ENCODE measurements around the gene RTN4.
"Not testable (repeated sequence)": the region's sequence is repeated elsewhere in the genome, so short reads cannot be mapped to it uniquely, and the experiment has no call there.

The RTN4 gene

GRCh38 chr2:55003706-55004639 lies 46.3 kb downstream of the RTN4 start:
- DNase-seq = no peak

GRCh38 chr2:55001716-55002115 lies 48.5 kb downstream of the RTN4 start:
- no peak for DNase-seq

- no peak for DNase-seq
Measured at GRCh38 chr2:55000341-55000740, 49.9 kb downstream of the RTN4 start.

- DNase-seq = no peak
Measured at GRCh38 chr2:54999182-54999581, 51.1 kb downstream of the RTN4 start.

- no peak for DNase-seq
Measured at GRCh38 chr2:54997826-54998225, 52.4 kb downstream of the RTN4 start.

GRCh38 chr2:54995553-54995952 lies 54.7 kb downstream of the RTN4 start:
- DNase-seq = no peak

GRCh38 chr2:54990694-54991093 lies 59.6 kb downstream of the RTN4 start:
- not testable (repeated sequence) for DNase-seq

- DNase-seq = no peak
Measured at GRCh38 chr2:54988612-54989011, 61.6 kb downstream of the RTN4 start.

GRCh38 chr2:54986264-54986663 lies 64.0 kb downstream of the RTN4 start:
- DNase-seq = no peak

GRCh38 chr2:54984476-54984875 lies 65.8 kb downstream of the RTN4 start:
- DNase-seq = no peak

- DNase-seq = no peak
Measured at GRCh38 chr2:54983345-54984220, 66.7 kb downstream of the RTN4 start.

- no peak for DNase-seq
Measured at GRCh38 chr2:54981385-54981784, 68.9 kb downstream of the RTN4 start.

- no peak for DNase-seq
Measured at GRCh38 chr2:54979321-54980044, 70.8 kb downstream of the RTN4 start.

- no peak for DNase-seq
Measured at GRCh38 chr2:54977149-54977548, 73.1 kb downstream of the RTN4 start.

GRCh38 chr2:54975598-54976492 lies 74.4 kb downstream of the RTN4 start:
- DNase-seq = no peak

GRCh38 chr2:54975175-54975574 lies 75.1 kb downstream of the RTN4 start:
- DNase-seq = no peak

GRCh38 chr2:54969940-54970338 lies 80.3 kb downstream of the RTN4 start:
- DNase-seq = no peak

GRCh38 chr2:54969295-54969939 lies 80.8 kb downstream of the RTN4 start:
- no peak for DNase-seq

GRCh38 chr2:54968561-54969218 lies 81.6 kb downstream of the RTN4 start:
- no peak for DNase-seq

- DNase-seq = no peak
Measured at GRCh38 chr2:54967759-54968365, 82.4 kb downstream of the RTN4 start.

Measured in NCI-H1417 treated with DMSO at 0.1 percent for 48 hours (cell line).